Measurements from ENCODE around the gene PELO. TPM values are rescaled to one million over a fixed set of nuclear protein-coding genes. Genes with fewer than 3 reads are reported as not detected.

PELO gene
- polyA plus RNA-seq, 12 donors = 9.0 to 14.3 (median 13.3) TPM; not detected in 1

DNA sequence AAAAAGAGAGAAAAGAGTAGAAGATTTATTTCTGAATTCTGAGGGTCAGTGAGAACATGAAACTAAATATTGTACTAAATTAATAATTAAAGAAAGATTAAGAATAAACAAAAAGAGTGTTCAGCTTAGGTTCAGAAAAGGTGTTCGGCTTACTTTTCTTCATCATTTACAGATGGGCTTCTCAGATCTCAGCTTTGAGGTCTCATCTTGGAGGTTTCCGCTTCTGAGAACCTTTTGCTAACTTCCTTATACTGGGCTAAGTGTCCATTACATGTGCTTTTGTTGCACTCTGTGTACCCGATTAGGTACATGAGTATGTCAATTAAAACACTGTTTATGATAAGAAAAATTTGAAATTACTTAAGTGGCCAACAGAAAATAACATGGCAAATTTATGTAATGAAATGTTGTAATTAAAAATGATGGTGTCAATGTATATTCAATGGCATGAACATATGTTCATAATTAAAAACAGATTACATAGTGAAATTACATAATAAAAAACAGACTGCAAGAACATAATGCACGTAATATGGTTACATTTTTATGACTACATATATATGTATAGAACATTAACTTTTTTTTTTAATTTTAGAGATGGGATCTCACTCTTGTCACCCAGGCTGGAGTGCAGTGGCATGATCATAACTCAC lies 17.3 kb upstream of the PELO start:
- no peak for DNase-seq

DNA sequence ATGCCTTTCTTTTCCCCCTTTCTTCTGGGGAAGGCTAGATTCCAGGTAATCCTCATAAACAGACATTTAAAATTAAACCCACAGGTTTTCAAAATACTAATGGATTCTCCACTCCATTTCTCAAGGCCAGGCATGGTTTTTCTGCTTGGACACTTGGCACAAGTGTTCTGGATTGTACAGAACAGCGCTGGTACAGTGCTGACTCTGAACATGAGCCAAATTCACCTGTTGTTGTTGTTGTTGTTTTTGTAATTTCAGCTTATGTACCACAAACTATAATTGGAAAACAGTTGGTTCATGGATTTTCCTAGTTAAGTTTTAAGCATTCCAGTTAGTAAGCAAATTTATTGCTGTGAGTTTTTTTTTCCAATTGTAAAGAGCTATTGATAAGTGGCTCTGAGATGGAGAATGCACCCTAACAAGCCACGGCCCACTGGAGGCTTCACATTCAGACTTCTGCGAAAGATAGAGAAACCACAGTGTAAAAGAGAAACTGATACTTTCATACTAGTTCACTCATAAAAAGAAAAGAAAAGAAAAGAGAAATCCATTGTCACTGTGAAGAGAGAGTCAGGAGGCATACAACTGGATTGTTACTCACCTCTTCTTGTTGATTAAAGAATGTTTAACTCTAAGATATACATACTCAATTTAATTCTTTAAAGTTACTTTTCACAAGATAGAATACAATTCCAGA lies 16.2 kb upstream of the PELO start:
- no peak for DNase-seq

DNA sequence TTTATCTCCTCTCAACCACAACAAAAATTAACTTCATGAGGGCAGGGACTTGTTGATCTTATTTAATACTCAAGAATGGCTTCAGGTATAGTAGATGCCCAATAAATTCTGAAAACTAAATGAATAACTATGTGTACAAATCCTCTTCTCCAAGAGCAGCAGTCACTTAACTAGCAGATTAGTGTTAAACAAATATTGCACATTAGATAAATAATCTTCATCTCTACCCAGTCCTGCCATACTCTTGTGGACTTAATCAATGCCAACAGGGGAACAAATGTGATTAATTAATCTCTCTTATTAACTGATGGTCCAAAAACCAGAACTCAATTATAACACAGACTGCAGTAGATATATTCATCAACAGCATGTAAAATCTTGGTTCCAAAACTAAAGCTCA lies 15.0 kb upstream of the PELO start:
- DNase-seq = no peak

GRCh38 chr5:52773342-52773741 lies 14.4 kb upstream of the PELO start:
- no peak for DNase-seq

- DNase-seq = no peak
These were observed 13.7 kb upstream of the PELO start for GRCh38 chr5:52774005-52774410.

GRCh38 chr5:52776116-52776515 lies 11.6 kb upstream of the PELO start:
- DNase-seq = no peak

DNA sequence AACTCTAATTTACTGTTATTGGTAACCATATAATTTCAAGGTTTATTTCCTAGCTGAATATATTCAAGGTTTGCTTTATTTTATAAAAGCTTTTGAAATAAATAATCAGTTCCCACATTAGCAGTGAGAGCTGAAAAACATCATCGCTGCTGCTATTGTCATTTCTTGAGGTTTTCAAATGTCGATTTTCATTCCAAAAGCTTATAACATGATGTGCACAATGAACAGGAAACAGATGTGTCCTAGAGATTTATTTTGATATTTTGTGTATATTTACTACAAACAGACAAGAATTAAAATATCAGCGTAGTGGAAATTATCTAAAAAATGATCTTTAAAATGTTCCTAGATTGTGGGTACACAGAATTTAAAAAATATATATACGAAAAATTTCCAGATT lies 10.5 kb upstream of the PELO start:
- DNase-seq = no peak

GRCh38 chr5:52778781-52779180 lies 8.9 kb upstream of the PELO start:
- no peak for DNase-seq

DNA sequence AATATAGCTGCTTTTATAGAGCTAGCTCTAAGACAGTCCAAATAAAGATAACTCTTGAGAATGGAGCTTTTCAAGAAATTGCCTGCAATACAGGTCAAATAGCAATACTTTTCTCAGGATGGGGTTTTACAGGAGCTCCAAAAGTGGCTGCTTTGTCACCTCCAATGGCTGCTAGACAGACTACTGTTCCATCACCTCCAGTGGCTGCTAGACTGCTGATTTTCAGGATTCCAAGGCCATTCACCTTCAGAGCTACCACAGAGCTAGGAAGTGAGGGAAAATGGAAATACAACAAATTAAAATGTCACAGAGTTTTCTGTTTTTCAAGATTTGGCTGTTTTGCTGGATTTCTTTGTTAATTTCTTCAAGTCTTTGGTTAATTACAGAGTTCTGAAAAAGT lies 8.5 kb upstream of the PELO start:
- no peak for DNase-seq

DNA sequence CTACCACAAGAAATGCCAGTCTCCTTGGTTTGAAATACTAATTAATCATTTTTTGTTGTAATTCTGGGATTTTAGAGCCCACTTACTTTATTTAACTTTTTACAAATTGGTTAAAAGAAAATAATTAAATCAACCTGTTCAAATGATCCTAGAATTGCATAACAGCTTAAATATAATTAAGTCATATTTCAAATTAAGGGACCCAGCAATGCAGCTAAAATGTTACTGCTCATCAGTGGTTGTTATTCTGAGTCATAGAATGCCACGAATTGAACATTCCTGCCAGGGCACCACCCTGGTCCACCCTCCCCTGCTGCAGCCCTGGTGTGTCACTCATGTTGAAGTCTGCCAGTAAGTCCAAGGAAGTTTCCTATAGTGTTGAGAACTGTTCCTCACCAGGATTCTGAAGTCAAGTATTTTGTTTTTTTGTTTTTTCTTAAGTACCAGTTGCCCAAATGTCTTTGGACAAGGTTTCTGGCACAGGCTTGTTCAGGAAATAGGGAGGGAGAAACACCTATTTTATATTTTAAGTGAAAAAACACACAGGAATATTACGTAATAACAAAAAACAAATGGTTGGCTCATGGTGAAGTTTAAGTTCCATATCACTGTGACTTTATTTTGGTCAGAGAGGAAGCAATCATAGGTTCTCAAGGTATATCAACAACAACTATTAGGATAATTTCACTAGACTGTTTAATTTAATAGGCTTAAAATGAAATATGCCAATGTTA lies 4.3 kb upstream of the PELO start:
- DNase-seq = no peak

- no peak for DNase-seq
These were observed 3.0 kb upstream of the PELO start for GRCh38 chr5:52784737-52785136.

GRCh38 chr5:52786391-52786790 lies 1.3 kb upstream of the PELO start:
- DNase-seq = no peak

DNA sequence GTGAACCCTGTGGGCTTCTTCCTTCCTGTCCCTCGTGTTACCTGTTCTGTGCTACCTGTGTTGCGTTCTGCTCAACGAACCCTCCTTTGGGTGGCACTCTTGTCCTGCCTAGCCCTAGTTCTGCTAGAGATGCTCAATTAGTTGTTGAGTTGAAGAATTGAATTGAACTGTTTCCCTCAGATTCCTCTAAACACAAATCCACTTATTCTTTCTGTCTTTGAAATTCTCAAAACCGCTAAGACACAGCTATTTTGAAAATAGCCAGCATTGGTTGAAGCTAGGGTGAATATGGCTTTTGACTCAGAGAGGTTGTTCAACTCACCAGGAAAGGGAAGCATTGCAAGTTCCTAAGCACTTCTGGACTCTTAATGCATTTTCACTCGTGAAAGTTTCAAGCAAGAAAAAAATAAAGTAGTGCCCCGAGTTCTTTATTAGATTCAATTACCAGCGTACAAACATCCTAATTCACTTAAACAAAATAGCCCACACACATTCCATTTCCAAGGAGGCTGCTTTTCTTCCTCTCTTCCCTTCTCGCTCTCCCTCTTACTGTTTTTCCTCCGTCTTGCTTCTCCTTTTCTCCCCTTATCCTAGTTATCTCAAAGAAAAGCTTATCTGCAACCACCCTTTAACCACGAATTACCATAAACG lies 642 bp upstream of the PELO start:
- no peak for DNase-seq

GRCh38 chr5:52788505-52788821 lies 747 bp downstream of the PELO start:
- no peak for DNase-seq

- no peak for DNase-seq
These were observed 1.7 kb downstream of the PELO start for GRCh38 chr5:52789378-52789777.

GRCh38 chr5:52789851-52790250 lies 2.1 kb downstream of the PELO start:
- no peak for DNase-seq

DNA sequence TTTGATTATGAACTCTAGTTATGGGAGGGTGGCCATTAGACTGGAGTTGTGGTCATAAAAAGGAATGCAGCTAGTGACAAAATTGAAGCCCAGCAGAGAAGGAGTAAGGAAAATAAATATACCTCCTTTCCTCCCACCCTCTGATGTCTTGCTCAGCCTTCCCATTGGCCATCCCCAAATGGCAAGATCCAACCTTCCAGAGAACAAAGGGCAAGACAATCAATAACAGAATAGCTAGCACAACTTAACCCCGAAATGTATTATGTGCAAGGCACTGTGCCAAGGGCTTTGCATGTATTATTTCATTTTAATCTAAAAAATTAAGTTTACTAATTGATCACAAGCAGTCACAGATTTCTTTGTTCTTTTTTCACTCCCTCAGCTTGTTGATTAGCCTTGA lies 3.6 kb downstream of the PELO start:
- no peak for DNase-seq

DNA sequence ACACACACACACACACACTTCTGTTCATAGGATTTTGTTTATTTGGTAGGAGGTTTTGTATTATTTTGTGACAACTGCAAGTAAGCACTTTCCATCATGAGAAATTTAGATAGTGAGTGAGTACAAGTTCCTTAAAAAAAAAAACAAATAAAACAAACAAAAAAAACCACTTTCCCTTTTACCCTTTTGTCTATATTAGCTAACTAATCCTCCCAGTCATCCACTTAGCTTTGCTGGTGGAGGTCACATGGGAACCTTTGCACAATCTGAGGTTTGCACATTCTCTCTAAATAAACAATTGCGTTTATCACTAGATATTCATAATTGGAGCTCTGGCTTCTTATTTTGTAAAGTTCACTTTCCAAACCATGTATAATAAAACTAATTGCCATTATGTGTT lies 6.8 kb downstream of the PELO start:
- DNase-seq = no peak

- DNase-seq = no peak
These were observed 8.3 kb downstream of the PELO start for GRCh38 chr5:52796031-52796430.

DNA sequence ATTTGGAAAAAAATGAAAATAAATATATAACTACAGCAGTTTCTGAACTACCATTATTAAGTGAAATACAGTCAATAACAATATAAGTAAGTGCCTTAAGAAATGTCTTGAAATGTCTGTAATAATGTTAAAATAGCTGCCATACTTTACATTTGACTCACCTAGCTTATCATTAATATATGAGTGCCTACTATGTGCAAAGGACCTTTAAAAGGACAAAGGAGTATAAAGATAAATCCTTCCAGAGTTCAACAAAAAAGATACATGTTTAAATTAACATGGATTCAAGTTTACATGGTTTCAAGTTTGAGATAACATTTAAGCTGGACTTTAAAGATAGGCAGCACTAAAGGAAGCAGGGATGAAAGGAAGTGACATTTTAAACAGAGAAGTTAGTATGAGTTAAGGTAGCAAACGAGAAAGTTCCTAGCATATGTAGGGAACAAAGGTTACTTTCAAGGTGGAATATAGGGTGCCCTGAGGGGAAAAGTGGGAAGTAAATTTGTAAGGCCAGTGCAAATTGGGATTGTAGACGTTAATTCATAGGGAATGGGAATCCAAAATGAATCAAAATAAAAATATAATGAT lies 8.9 kb downstream of the PELO start:
- no peak for DNase-seq

- no peak for DNase-seq
These were observed 11.2 kb downstream of the PELO start for GRCh38 chr5:52798938-52799337.

- peak; percentile 79 for DNase-seq
These were observed 11.8 kb downstream of the PELO start for GRCh38 chr5:52799358-52799982.
